T-helper 2 cell treated with Interferon-gamma antibody and Interleukin-4, amounts not matched to agents 5 μg/mL and 100 μg/mL, for 36 hours (primary cell): Measurements from ENCODE around the gene CDC14A.

Experiments
- DNase-seq: peaks from one replicate; pipeline ENCODE4 v3.0.0; 2021; ENCODE audit warnings: low spot score
- H3K27ac Mint-ChIP-seq: one replicate; pipeline ENCODE4 v1.8.0; 2021; ENCODE audit warnings: mild to moderate bottlenecking, mixed read lengths
- H3K27me3 Mint-ChIP-seq: one replicate; pipeline ENCODE4 v1.8.0; 2021; ENCODE audit warnings: low read depth, mixed read lengths
- H3K36me3 Mint-ChIP-seq: one replicate; pipeline ENCODE4 v1.8.0; 2021; ENCODE audit warnings: low read depth, mixed read lengths
- H3K4me1 Mint-ChIP-seq: one replicate; pipeline ENCODE4 v1.8.0; 2021; ENCODE audit warnings: low read depth, mixed read lengths
- H3K4me3 Mint-ChIP-seq: one replicate; pipeline ENCODE4 v1.8.0; 2022; ENCODE audit warnings: mild to moderate bottlenecking, moderate library complexity, mixed read lengths
- H3K9me3 Mint-ChIP-seq: one replicate; pipeline ENCODE4 v1.8.0; 2021; ENCODE audit warnings: mixed read lengths

CDC14A gene

DNA sequence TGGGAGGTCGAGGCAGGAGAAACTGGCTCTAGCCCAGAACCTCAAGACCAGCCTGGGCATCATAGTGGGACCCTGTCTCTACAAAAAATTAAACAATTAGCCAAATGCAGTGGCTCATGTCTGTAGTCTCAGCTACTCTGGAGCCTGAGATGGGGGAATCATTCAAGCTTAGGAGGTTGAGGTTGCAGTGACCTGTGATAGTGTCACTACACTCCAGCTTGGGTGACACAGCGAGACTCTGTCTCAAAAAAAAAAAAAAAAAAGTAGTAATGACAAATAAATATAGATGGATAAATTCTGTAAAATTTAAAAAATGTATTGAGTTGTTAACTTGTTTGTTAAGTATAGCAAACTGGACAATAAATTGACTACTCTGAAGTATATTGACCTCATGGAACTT, 5.9 kb upstream of the CDC14A start:
- Mint-ChIP-seq H3K27ac (no peak overlapping the region), H3K9me3 (no peaks in the 10 kb centered on the region), H3K27me3 (peaks cover 4% of the 10 kb centered on the region)

DNA sequence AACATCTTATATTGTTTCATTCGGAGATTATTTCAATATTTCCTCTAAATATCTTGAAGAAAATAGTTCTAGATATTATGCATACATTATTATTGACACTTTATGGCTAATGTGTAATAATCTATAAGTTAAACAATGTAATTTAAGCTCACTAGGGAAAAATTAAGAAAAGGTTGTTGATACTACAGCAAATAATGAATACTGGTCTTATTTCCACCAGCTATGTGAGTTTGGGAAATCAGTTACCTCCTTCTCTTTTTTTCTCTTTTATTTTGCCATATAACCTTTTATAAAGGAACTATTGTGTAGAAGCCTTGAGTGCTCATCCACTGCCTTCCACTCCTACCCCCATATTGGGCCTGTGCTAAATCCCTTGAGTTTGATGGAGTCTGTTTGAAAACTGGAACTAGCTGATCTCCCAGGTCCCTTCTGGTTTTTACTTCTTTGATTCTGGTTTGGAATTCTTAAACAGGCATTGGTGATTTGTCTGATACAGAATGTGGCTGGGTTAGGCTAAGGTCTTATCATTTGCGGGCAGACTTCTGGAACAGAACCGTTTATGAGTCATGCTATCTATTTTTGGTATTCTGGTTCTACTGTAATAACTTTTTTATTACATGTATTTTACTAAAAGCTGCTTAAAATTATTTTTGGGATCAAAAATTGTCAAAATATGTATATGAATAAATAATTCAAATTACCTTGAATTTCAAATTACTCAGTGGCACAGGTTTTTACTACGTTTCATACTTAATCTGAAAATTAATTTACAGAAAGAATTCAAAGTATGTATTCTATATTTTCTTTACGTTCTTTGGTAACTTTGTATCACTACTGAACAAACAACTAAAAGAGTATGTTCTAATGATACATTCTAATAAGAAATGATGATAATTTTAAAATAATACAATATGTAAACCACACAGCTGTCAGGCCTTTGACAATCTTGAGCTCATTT, 5.0 kb upstream of the CDC14A start:
- H3K36me3 Mint-ChIP-seq: no peaks in the 10 kb centered on the region
- peaks cover 5% of the 10 kb centered on the region for H3K4me1 Mint-ChIP-seq
- H3K27me3 Mint-ChIP-seq: peaks cover 3% of the 10 kb centered on the region
- no peak overlapping the region for H3K27ac Mint-ChIP-seq
- no peaks in the 10 kb centered on the region for H3K9me3 Mint-ChIP-seq
- no peak overlapping the region for H3K4me3 Mint-ChIP-seq
- no peak for DNase-seq

More for the DNA sequence above, 5.9 kb upstream of the CDC14A start:
- DNase-seq: no peak
- Mint-ChIP-seq H3K4me1 (peaks cover 5% of the 10 kb centered on the region), H3K4me3 (no peak overlapping the region), H3K36me3 (no peaks in the 10 kb centered on the region)

DNA sequence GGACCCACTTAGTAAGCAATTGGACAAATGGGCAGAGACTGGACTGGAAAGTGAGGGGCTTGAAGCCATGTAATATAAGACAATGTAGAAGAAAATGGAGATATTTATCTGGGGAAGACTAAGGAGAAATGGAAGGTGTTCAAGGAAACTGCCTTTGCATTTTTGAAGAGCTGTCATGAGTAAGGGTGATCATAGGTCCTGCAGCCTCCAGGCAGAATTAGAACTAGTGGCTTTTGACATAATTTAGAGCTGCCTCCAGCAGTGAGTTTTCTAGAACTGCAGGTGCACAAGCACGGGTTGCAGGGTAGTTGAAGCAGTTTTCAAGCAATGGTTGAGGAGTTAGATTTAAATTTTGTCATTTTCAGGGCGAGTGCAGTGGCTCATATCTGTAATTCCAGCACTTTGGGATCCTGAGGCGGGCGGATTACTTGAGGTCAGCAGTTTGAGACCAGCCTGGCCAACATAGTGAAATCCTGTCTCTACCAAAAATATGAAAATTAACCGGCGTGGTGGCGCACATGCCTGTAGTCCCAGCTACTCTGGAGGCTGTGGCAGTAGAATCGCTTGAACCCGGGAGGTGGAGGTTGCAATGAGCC, 3.7 kb upstream of the CDC14A start:
- no peaks in the 10 kb centered on the region for H3K9me3 Mint-ChIP-seq
- no peak overlapping the region for H3K27ac Mint-ChIP-seq
- no peak for DNase-seq
- peaks cover 7% of the 10 kb centered on the region for H3K4me1 Mint-ChIP-seq
- H3K4me3 Mint-ChIP-seq: no peak overlapping the region
- H3K36me3 Mint-ChIP-seq: peaks cover 4% of the 10 kb centered on the region
- H3K27me3 Mint-ChIP-seq: peaks cover 3% of the 10 kb centered on the region

DNA sequence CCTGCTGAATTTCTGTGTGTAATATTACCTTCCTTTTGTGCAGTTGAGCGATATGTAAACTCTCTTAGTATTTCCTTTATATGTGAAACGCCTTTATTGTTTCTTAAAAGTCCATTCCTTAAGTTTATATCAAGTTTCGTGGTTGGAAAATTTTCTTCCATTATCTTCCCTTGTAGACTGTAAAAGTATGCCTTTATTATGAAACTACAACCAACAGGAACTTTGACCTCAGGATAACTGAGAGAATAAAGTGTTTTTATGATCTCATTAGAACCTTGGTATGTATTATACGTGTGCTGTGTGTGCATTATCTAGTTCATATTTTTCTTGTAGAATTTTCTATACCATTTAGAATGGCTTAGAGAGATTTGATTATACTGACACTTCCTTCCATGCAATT, 3.1 kb upstream of the CDC14A start:
- Mint-ChIP-seq H3K27ac (no peak overlapping the region), H3K36me3 (peaks cover 10% of the 10 kb centered on the region), H3K4me1 (peaks cover 13% of the 10 kb centered on the region), H3K4me3 (no peak overlapping the region), H3K9me3 (no peaks in the 10 kb centered on the region), H3K27me3 (no peaks in the 10 kb centered on the region)
- no peak for DNase-seq

DNA sequence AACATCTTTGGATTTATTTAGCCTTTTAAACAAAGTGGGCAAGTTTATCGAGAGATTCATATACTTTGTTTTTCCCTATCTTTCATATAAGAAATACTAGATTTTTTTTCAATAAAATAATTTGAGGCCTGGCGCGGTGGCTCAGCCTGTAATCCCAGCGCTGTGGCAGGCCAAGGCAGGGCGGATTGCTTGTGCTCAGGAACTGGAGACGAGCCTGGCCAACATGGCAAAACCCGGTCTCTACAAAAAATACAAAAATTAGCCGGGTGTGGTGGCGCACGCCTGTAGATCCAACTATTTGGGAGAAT, 1.6 kb upstream of the CDC14A start:
- no peaks in the 10 kb centered on the region for H3K27me3 Mint-ChIP-seq
- peak overlapping the region; percentile 97 for H3K27ac Mint-ChIP-seq
- H3K36me3 Mint-ChIP-seq: peaks cover 23% of the 10 kb centered on the region
- no peaks in the 10 kb centered on the region for H3K9me3 Mint-ChIP-seq
- peaks cover 27% of the 10 kb centered on the region for H3K4me1 Mint-ChIP-seq
- peak overlapping the region; percentile 93 for H3K4me3 Mint-ChIP-seq
- DNase-seq: no peak

DNA sequence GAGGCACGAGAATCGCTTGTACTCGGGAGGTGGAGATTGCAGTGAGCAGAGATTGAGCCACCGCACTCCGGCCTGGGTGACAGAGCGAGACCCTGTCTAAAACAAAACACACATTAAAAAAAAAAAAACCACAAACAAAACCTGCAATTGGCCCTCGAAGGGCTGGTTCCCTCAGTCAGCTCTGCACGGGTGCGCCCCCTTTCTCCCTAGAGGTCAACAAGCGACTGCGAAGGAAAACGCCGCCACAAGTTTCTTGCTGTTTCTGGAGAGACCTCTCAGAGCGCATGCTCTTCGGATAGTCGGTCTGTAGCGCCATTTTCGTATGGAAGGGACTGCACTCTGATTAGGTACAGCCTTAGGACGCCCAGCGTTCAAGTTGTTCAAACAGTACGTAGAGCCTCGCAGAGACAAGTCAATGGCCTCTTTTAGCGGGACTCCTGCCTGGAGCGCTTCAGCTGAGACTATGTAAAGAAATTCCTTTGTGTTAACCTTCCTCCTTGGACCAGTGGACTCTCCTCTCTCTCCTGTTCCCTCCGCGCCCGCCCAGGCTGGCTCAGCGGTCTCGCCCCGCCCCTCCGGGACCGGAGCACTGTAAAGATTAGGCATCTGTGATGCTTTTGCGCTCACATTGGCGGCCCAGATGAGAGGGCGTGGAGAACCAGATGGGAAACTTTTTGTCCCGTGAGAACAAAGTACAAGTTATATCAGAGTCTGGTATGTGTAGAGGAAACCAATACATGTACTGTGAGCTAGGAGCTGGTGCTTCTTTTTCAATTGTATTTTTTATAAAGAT, 1.0 kb upstream of the CDC14A start:
- Mint-ChIP-seq H3K4me1 (peaks cover 31% of the 10 kb centered on the region), H3K27ac (peak overlapping the region; percentile 97), H3K4me3 (peak overlapping the region; percentile 93), H3K36me3 (peaks cover 29% of the 10 kb centered on the region), H3K9me3 (no peaks in the 10 kb centered on the region), H3K27me3 (no peaks in the 10 kb centered on the region)
- DNase-seq: peak; percentile 89

DNA sequence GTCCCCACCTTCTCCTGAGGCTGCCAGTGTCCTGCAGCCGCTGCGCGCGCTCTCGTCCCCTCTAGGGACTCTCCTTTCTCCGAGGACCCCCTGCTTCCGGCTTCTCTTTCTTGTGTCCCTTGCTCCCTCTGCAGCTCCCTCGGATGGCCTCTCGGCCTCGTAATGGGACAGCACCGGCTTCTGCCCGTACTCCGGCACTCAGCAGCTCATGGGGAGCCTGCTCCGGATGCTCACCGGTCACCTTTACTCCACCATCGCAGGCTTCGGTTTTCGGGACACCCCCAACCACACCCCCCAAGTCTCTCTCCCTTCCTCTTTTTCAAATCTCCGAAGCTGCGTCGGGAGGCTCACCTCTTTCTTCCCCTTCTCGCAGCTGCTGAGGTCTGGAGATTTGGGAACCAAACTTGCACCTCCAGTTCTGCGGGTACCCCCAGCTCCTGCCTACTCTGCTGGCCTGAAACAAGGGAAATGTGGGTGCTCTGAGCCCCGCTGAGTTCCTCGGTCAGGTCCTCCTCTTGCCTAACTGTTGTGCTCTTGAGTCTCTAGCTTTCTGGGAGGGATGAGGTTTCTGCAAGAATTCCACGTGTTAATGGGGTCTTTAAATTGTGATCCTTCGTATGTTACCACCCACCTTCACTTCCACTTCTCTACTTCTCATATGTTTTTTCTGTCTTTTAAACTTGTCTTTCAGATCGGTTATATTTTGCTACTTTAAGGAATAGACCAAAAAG, 930 bp downstream of the CDC14A start:
- Mint-ChIP-seq H3K36me3 (peaks cover 40% of the 10 kb centered on the region), H3K27me3 (no peaks in the 10 kb centered on the region), H3K4me1 (peaks cover 43% of the 10 kb centered on the region), H3K4me3 (peak overlapping the region; percentile 93), H3K9me3 (no peaks in the 10 kb centered on the region), H3K27ac (peak overlapping the region; percentile 83)
- DNase-seq: peak; percentile 37

DNA sequence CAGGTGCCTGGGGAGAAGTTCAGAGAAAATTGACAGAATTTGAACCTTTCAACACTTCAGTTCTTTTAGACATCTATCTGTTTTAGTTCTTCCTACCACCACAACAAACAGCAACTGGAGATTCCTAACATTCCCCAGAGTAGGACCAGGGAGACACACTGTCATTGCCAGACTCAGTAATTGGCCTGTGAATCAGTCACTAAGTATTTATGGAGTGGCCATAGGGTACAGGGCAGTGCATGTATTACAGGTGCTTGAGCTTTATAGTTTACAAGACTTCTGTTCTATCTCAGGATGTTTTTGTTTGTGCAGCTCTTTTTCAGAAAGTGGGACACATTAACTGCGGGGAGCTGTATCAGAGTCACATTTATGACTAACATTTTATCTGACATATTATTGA, 1.7 kb downstream of the CDC14A start:
- peaks cover 43% of the 10 kb centered on the region for H3K36me3 Mint-ChIP-seq
- H3K27me3 Mint-ChIP-seq: no peaks in the 10 kb centered on the region
- peak overlapping the region; percentile 83 for H3K27ac Mint-ChIP-seq
- H3K9me3 Mint-ChIP-seq: no peaks in the 10 kb centered on the region
- H3K4me3 Mint-ChIP-seq: peak overlapping the region; percentile 93
- peaks cover 44% of the 10 kb centered on the region for H3K4me1 Mint-ChIP-seq
- no peak for DNase-seq

DNA sequence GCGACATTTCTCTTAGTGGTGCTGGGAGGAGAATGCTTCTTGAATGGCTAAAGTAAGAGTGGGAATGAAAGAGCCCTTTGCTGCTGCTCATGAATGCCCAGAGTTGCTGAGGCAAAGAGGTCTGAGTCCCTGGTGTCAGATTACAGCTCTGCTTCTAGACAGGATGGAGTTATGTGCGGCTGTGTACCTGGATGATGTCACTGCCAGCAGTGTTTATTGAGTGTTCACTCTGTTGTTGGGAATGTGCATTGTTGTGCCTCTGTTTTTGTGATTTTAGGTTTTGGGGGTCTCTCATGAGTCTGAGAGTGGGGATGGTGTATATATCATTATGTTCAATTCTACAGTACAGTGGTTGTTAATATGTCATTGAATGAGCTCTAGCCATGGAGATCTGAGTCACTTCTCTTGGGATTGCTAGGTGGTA, 2.7 kb downstream of the CDC14A start:
- H3K27me3 Mint-ChIP-seq: no peaks in the 10 kb centered on the region
- peaks cover 46% of the 10 kb centered on the region for H3K4me1 Mint-ChIP-seq
- H3K9me3 Mint-ChIP-seq: no peaks in the 10 kb centered on the region
- no peak for DNase-seq
- H3K36me3 Mint-ChIP-seq: peaks cover 45% of the 10 kb centered on the region
- peak overlapping the region; percentile 93 for H3K4me3 Mint-ChIP-seq
- peak overlapping the region; percentile 21 for H3K27ac Mint-ChIP-seq

DNA sequence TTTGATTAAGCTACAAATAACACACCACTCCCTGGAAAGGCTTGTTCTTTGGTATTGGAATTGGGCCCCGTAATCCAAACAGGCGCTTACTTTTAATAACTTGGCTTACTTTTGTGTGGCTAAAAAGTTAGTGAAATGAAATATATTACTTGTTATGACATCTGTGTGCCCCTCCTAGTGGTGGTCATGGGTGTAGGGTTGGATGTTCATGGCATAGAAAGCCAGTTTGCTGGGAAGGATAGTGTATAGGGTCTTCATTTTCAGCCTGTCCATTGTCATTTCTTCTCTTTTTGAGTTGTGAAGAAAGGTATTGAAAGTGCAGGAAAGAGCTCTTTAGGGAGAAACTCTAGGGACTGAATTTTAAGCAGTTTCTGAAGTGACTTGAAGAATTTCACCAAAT, 5.9 kb downstream of the CDC14A start:
- no peak overlapping the region for H3K4me3 Mint-ChIP-seq
- DNase-seq: no peak
- H3K4me1 Mint-ChIP-seq: peaks cover 57% of the 10 kb centered on the region
- no peaks in the 10 kb centered on the region for H3K27me3 Mint-ChIP-seq
- H3K9me3 Mint-ChIP-seq: no peaks in the 10 kb centered on the region
- no peak overlapping the region for H3K27ac Mint-ChIP-seq
- peaks cover 66% of the 10 kb centered on the region for H3K36me3 Mint-ChIP-seq

DNA sequence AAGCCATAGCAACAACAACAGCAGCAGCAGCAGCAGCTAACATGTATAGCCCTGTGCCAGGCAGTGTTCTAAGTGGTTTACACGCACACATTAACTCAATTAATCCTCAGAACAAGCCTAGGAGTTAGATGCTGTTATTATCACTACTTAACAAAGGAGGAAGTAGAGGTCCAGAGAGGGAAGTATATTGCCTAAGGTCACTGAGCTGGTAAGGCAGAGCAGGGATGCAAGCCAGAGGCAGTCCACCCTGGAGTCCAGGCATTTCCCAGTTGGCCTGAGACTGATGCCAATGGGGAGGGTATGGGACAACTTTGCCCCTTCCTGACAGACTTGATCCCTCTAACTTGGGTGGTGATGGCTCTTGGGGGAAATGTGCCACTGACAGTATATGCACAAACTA, 6.8 kb downstream of the CDC14A start:
- no peaks in the 10 kb centered on the region for H3K9me3 Mint-ChIP-seq
- H3K4me3 Mint-ChIP-seq: no peak overlapping the region
- peaks cover 49% of the 10 kb centered on the region for H3K4me1 Mint-ChIP-seq
- no peak for DNase-seq
- H3K27me3 Mint-ChIP-seq: no peaks in the 10 kb centered on the region
- H3K27ac Mint-ChIP-seq: no peak overlapping the region
- H3K36me3 Mint-ChIP-seq: peaks cover 59% of the 10 kb centered on the region

DNA sequence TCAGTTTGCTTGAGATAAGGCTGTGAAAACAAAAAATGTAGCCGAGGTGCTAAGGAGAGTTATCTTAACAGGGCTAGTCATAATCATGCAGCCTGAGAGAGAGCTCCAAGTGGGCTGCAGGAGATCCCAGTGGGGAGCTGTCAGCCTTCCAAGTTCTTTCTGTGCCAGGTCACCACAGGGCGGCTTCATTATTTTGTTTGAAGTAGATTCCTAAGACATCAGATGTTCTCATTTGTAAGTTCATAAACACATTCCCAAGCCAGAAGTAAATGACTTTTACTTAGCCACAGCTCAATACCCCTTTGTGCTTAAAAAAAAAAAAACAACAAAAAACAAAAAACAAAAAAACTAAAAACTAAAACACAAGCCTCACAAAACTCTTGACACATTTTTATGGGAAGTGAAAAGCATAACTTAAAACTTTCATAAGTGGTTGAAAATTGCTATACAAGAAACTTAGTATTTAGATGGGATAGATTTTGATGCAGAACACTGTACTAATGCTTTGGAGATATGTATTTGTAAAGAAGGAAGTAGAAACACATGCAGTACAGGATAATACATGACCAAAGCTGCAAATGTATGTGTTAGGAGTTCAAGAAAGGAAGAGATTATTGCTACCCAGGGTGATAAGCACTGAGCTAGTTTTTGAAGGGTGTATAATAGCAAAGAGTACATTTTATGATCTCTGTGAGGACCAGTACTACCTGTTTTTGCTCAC, 8.6 kb downstream of the CDC14A start:
- no peaks in the 10 kb centered on the region for H3K9me3 Mint-ChIP-seq
- DNase-seq: no peak
- H3K27ac Mint-ChIP-seq: peak overlapping the region; percentile 42
- H3K27me3 Mint-ChIP-seq: no peaks in the 10 kb centered on the region
- no peak overlapping the region for H3K4me3 Mint-ChIP-seq
- peaks cover 44% of the 10 kb centered on the region for H3K4me1 Mint-ChIP-seq
- peaks cover 58% of the 10 kb centered on the region for H3K36me3 Mint-ChIP-seq

DNA sequence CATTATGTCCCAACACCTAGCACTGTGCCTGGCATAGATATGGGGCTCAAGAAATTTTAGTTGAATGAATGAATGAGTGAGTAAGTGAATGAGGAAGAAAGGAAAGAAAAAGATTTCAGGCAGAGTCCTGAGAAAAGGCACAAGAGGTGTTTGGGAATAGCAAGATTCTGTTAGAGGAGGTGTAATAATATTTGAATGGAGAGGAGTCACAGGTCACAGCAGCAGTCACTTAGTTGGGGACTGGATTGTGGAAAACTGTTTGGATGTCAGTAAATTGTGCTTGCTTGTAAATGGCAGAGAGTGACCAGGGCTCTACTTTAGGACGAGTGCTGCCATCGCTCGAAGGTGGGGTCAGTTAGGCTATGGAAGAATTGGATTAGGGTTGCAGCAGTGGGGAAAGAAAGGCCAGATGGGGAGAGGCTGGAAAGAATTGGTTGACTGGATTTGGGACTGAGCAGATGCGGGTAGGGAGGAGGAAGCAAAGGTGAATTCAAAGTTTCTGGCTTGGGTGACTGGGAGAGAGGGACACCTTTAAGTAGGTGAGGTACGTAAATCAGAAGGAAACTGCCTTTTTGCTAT, 9.3 kb downstream of the CDC14A start:
- H3K27ac Mint-ChIP-seq: peak overlapping the region; percentile 42
- peaks cover 57% of the 10 kb centered on the region for H3K36me3 Mint-ChIP-seq
- H3K9me3 Mint-ChIP-seq: no peaks in the 10 kb centered on the region

More for the DNA sequence above, 9.3 kb downstream of the CDC14A start:
- H3K4me3 Mint-ChIP-seq: no peak overlapping the region
- no peaks in the 10 kb centered on the region for H3K27me3 Mint-ChIP-seq
- DNase-seq: no peak
- peaks cover 41% of the 10 kb centered on the region for H3K4me1 Mint-ChIP-seq
